BJ (cell line): ENCODE results near the gene FAF1. TPM values are rescaled to one million over a fixed set of nuclear protein-coding genes. Genes with fewer than 3 reads are reported as not detected.

ENCODE experiments used
- CTCF ChIA-PET: fragments of 350-600 bp; formaldehyde crosslinking; extraction: SDS; loops from one replicate; lab custom pipeline; 2021; ENCODE audit warnings: antibody characterized with exemption, inconsistent platforms; lab: Yijun Ruan, JAX
- POLR2A ChIA-PET: fragments of 300-600 bp; sonication (Branson Sonifier 250); formaldehyde crosslinking; extraction: SDS; loops from one replicate; lab custom pipeline; 2021; ENCODE audit warnings: antibody characterized with exemption; lab: Charles Lee
- DNase-seq: peaks from one replicate; pipeline ENCODE4 v3.0.0-alpha.2; 2011; ENCODE audit warnings: low read depth
- H3K27me3 ChIP-seq: 2 replicates; pipeline ENCODE4 v1.6.0; 2011; ENCODE audit warnings: low read length; ENCODE audit not compliant: control insufficient read depth, insufficient read depth
- H3K36me3 ChIP-seq: 2 replicates; pipeline ENCODE4 v1.5.1; 2011; ENCODE audit warnings: low read length; ENCODE audit not compliant: control insufficient read depth, insufficient read depth
- H3K4me3 ChIP-seq: 2 replicates; pipeline ENCODE4 v1.5.1; 2011; ENCODE audit warnings: low read depth, mild to moderate bottlenecking, control low read depth, low read length
- CTCF ChIP-seq: IDR thresholded peaks from 2 replicates; pipeline ENCODE4 v1.5.1; 2011; ENCODE audit warnings: low read depth, mild to moderate bottlenecking, control low read depth, inconsistent platforms, low read length, moderate library complexity; ENCODE audit not compliant: insufficient read depth
- polyA plus RNA-seq: library from polyadenylated mRNA; depleted of rRNA; stranded (reverse); fragments of >200 nt; gene quantifications from 2 replicates; pipeline ENCODE4 v1.2.3, GENCODE V29; 2011

FAF1 gene
- polyA plus RNA-seq, 1 experiment = 15.5 TPM

- H3K4me3 ChIP-seq = no peak overlapping the region
- ChIA-PET POLR2A (no interaction called here), CTCF (interaction anchor here (0.5 kb wide), 1 partner anchor 10 kb away, joined by 5 read pairs; no protein-coding TSS in a partner anchor)
- no peak for TF ChIP-seq CTCF
- H3K27me3 ChIP-seq = no peaks in the 10 kb centered on the region
- H3K36me3 ChIP-seq = no peaks in the 10 kb centered on the region
- no peak for DNase-seq
Observed at GRCh38 chr1:50517488-50517887, 442.6 kb downstream of the FAF1 start.

GRCh38 chr1:50516056-50516455 is 444.0 kb downstream of the FAF1 start:
- ChIA-PET POLR2A (no interaction called here), CTCF (no interaction called here)
- no peak for TF ChIP-seq CTCF
- Histone ChIP-seq H3K4me3 (no peak overlapping the region), H3K36me3 (no peaks in the 10 kb centered on the region), H3K27me3 (no peaks in the 10 kb centered on the region)
- DNase-seq = no peak

- ChIA-PET POLR2A (no interaction called here), CTCF (interaction anchor here (0.8 kb wide), 1 partner anchor 40 kb away, joined by 3 read pairs; no protein-coding TSS in a partner anchor)
- Histone ChIP-seq H3K36me3 (no peaks in the 10 kb centered on the region), H3K27me3 (no peaks in the 10 kb centered on the region), H3K4me3 (no peak overlapping the region)
- TF ChIP-seq CTCF = no peak
- no peak for DNase-seq
Observed at GRCh38 chr1:50508040-50508586, 452.0 kb downstream of the FAF1 start.

GRCh38 chr1:50505427-50505826 is 454.6 kb downstream of the FAF1 start:
- H3K4me3 ChIP-seq = no peak overlapping the region
- DNase-seq = no peak
- TF ChIP-seq CTCF = no peak
- ChIA-PET POLR2A (no interaction called here), CTCF (interaction anchor here (1.0 kb wide), 1 partner anchor 13 kb away, joined by 3 read pairs; no protein-coding TSS in a partner anchor)
- H3K27me3 ChIP-seq = no peaks in the 10 kb centered on the region
- no peaks in the 10 kb centered on the region for H3K36me3 ChIP-seq

- ChIA-PET CTCF (no interaction called here), POLR2A (no interaction called here)
- TF ChIP-seq CTCF = no peak
- Histone ChIP-seq H3K4me3 (no peak overlapping the region), H3K27me3 (no peaks in the 10 kb centered on the region), H3K36me3 (no peaks in the 10 kb centered on the region)
- DNase-seq = no peak
Observed at GRCh38 chr1:50503515-50503914, 456.6 kb downstream of the FAF1 start.
